IMR-90 (cell line): ENCODE data around the gene CCL11. TPM values are rescaled to one million over a fixed set of nuclear protein-coding genes. Genes with fewer than 3 reads are reported as not detected.

ENCODE experiments used
- ATAC-seq: fragments of 200-7000 bp; cut with Tn5 transposase; 2 replicates; pipeline ENCODE4 v1.9.1; 2020; ENCODE audit warnings: low read depth, mild to moderate bottlenecking, moderate library complexity
- BruUV-seq: library from RNA; stranded (reverse); fragments of 400-500 nt; replicated peaks from 2 replicates; lab custom pipeline; 2021; lab: Mats Ljungman, UMichigan
- CTCF ChIA-PET: fragments of 300-600 bp; formaldehyde crosslinking; extraction: SDS; loops from one replicate; lab custom pipeline; 2021; ENCODE audit warnings: antibody characterized with exemption; lab: Yijun Ruan, JAX
- POLR2A ChIA-PET: fragments of 300-600 bp; sonication (Branson Sonifier 250); formaldehyde crosslinking; loops from one replicate; lab custom pipeline; 2022; ENCODE audit warnings: antibody characterized with exemption; ENCODE audit not compliant: unreplicated experiment; lab: Charles Lee
- DNase-seq: peaks from one replicate; pipeline ENCODE4 v3.0.0; 2013
- H2AFZ ChIP-seq: replicated peaks from 2 replicates; pipeline ENCODE3; 2013; ENCODE audit warnings: low read length, mild to moderate bottlenecking; ENCODE audit not compliant: poor library complexity
- H2AK5ac ChIP-seq: 2 replicates; pipeline ENCODE4 v1.6.1; 2013; ENCODE audit warnings: low read depth, low read length, inconsistent platforms
- H2AK9ac ChIP-seq: replicated peaks from 2 replicates; pipeline ENCODE3; 2013; ENCODE audit warnings: mild to moderate bottlenecking, low read depth, low read length, moderate library complexity; ENCODE audit not compliant: poor library complexity
- H2BK120ac ChIP-seq: 2 replicates; pipeline ENCODE4 v1.6.1; 2013; ENCODE audit warnings: low read depth, low read length, inconsistent platforms
- H2BK15ac ChIP-seq: 3 replicates; pipeline ENCODE4 v1.6.1; 2013; ENCODE audit warnings: low read depth, low read length, inconsistent platforms
- H2BK20ac ChIP-seq: 2 replicates; pipeline ENCODE4 v1.6.1; 2013; ENCODE audit warnings: low read depth, mild to moderate bottlenecking, inconsistent platforms, low read length, moderate library complexity
- H2BK5ac ChIP-seq: 2 replicates; pipeline ENCODE4 v1.6.1; 2013; ENCODE audit warnings: mild to moderate bottlenecking, low read depth, low read length, inconsistent platforms; ENCODE audit not compliant: poor library complexity, severe bottlenecking
- H3K14ac ChIP-seq: replicated peaks from 2 replicates; pipeline ENCODE4 v1.6.1; 2013; ENCODE audit warnings: low read depth, low read length, inconsistent platforms
- H3K18ac ChIP-seq: 2 replicates; pipeline ENCODE4 v1.6.1; 2013; ENCODE audit warnings: low read depth, low read length, control low read depth
- H3K23ac ChIP-seq: 2 replicates; pipeline ENCODE4 v1.6.1; 2013; ENCODE audit warnings: low read depth, low read length, inconsistent platforms
- H3K27ac ChIP-seq: 2 replicates; pipeline ENCODE4 v1.5.1; 2013; ENCODE audit warnings: mild to moderate bottlenecking, control low read depth, low read length; ENCODE audit not compliant: insufficient read depth
- H3K27me3 ChIP-seq: 2 replicates; pipeline ENCODE4 v1.6.1; 2013; ENCODE audit warnings: low read length; ENCODE audit not compliant: control insufficient read depth, insufficient read depth
- H3K36me3 ChIP-seq: 2 replicates; pipeline ENCODE4 v1.6.1; 2013; ENCODE audit warnings: low read length, mixed read lengths; ENCODE audit not compliant: control insufficient read depth, insufficient read depth
- H3K4ac ChIP-seq: 2 replicates; pipeline ENCODE4 v1.6.1; 2013; ENCODE audit warnings: low read depth, low read length, inconsistent platforms
- H3K4me1 ChIP-seq: 2 replicates; pipeline ENCODE4 v1.6.1; 2013; ENCODE audit warnings: low read length, mixed read lengths; ENCODE audit not compliant: control insufficient read depth, insufficient read depth
- H3K4me2 ChIP-seq: 2 replicates; pipeline ENCODE4 v1.6.1; 2013; ENCODE audit warnings: low read depth, mild to moderate bottlenecking, control low read depth, low read length, moderate library complexity
- H3K4me3 ChIP-seq: 2 replicates; pipeline ENCODE4 v1.5.1; 2013; ENCODE audit warnings: low read depth, mild to moderate bottlenecking, control low read depth, low read length, moderate library complexity; ENCODE audit not compliant: insufficient read depth
- H3K56ac ChIP-seq: 2 replicates; pipeline ENCODE4 v1.6.1; 2013; ENCODE audit warnings: low read length, inconsistent platforms; ENCODE audit not compliant: insufficient read depth; ENCODE audit errors: extremely low read depth
- H3K79me1 ChIP-seq, 2 experiments: 2 replicates each; pipeline ENCODE4 v1.6.1; 2013; ENCODE audit warnings: low read length in 2 of 2, inconsistent platforms in 1 of 2, low read depth in 1 of 2
- H3K9ac ChIP-seq: 2 replicates; pipeline ENCODE4 v1.6.1; 2013; ENCODE audit warnings: low read depth, low read length, control low read depth
- H3K9me1 ChIP-seq: 2 replicates; pipeline ENCODE4 v1.6.1; 2013; ENCODE audit warnings: low read length, inconsistent platforms; ENCODE audit not compliant: insufficient read depth
- H3K9me3 ChIP-seq: 2 replicates; pipeline ENCODE4 v1.6.1; 2013; ENCODE audit warnings: low read length; ENCODE audit not compliant: control insufficient read depth, insufficient read depth
- H4K20me1 ChIP-seq: 2 replicates; pipeline ENCODE4 v1.6.1; 2013; ENCODE audit warnings: low read length, inconsistent platforms; ENCODE audit not compliant: insufficient read depth
- H4K5ac ChIP-seq: 2 replicates; pipeline ENCODE4 v1.6.1; 2013; ENCODE audit warnings: mild to moderate bottlenecking, low read depth, low read length, control low read depth
- H4K8ac ChIP-seq, 2 experiments: 2 replicates each; pipeline ENCODE4 v1.6.1; 2013; ENCODE audit warnings: low read depth in 2 of 2, low read length in 2 of 2, control low read depth in 1 of 2, inconsistent platforms in 1 of 2
- H4K91ac ChIP-seq: 2 replicates; pipeline ENCODE4 v1.6.1; 2013; ENCODE audit warnings: low read depth, low read length, inconsistent platforms; ENCODE audit not compliant: insufficient read depth
- BHLHE40 ChIP-seq: fragments of 150-350 bp; IDR thresholded peaks from 2 replicates; pipeline ENCODE4 v1.6.1; 2016; ENCODE audit warnings: mild to moderate bottlenecking, low read depth, low read length
- CEBPB ChIP-seq: IDR thresholded peaks from 2 replicates; pipeline ENCODE4 v1.6.1; 2012; ENCODE audit warnings: low read depth, low read length, improper control_type of control experiment
- RCOR1 ChIP-seq: IDR thresholded peaks from 2 replicates; pipeline ENCODE4 v1.6.1; 2012; ENCODE audit warnings: mild to moderate bottlenecking, low read length, improper control_type of control experiment; ENCODE audit not compliant: insufficient replicate concordance
- WGBS, 2 experiments: methylation state at CpG; one replicate each; pipeline versions ENCODE4 v1.1.5 to v1.1.7; 2013; ENCODE audit warnings: missing lambda C conversion rate in 2 of 2; ENCODE audit not compliant: insufficient read length in 1 of 2; ENCODE audit errors: extremely low coverage in 2 of 2; 5-methylcytosine and 5-hydroxymethylcytosine counted together
- dilution Hi-C: fragments of 300-500 bp; cut with HindIII; formaldehyde crosslinking; loops from one replicate; pipeline ENCODE4 v1.14.3; 2018; ENCODE audit warnings: low sequenced_read_pairs; ENCODE audit not compliant: unreplicated experiment
- in situ Hi-C: fragments of 300-500 bp; cut with MboI; formaldehyde crosslinking; loops from 3 replicates; pipeline ENCODE4 v1.14.3; 2019; ENCODE audit warnings: low sequenced_read_pairs, inconsistent platforms, mixed read lengths
- intact Hi-C: fragments of 100-400 bp; cut with micrococcal nuclease; formaldehyde crosslinking; loops from 2 replicates; pipeline ENCODE4 v1.10.0; 2022
- polyA plus RNA-seq, 3 experiments: library from polyadenylated mRNA; depleted of rRNA; stranded (reverse); fragments of >200 nt; gene quantifications; 2 replicates each; pipeline ENCODE4 v1.2.3, GENCODE V29; 2012; ENCODE audit warnings: low replicate concordance in 1 of 3
- total RNA-seq: library from RNA; depleted of rRNA; stranded (reverse); fragments of >200 nt; gene quantifications from 2 replicates; pipeline ENCODE4 v1.2.3, GENCODE V29; 2012
- TF ChIP-seq, protein P1 (sequence below): fragments of 150-350 bp; IDR thresholded peaks from 2 replicates; pipeline ENCODE4 v1.6.1; 2017; ENCODE audit warnings: mild to moderate bottlenecking, antibody characterized with exemption, low read length, low read depth

The CCL11 gene
- total and polyA plus RNA-seq, 2 of the 4 experiments (the other 2 are of a cell fraction) = not detected

DNA sequence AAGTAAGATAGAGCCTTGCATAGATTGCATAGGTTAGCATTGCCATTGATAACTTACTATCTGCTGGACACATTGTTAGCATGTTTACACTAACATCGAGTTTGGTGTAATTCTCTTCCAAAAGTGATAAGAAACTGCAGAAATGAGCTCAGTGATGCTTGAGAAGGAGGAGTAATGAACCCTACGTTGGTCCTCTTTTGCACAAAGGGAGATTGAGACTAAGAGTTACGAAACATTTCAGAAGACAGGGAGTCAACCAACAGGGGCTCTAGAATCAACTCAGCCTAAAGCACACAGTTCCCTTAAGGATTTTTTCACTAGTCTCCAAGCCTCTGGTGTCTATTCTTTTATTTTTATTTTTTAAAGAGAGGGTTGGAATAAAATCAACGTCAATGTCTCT is 8.7 kb upstream of the CCL11 start:
- Histone ChIP-seq H2BK15ac (no peak overlapping the region), H4K91ac (no peak overlapping the region), H3K27ac (no peak overlapping the region), H2AK9ac (no peak overlapping the region), H3K56ac (no peak overlapping the region), H3K9ac (no peak overlapping the region), H2AFZ (no peak overlapping the region), H3K18ac (peak overlapping the region; percentile 59), H4K20me1 (no peaks in the 10 kb centered on the region), H3K36me3 (no peaks in the 10 kb centered on the region), H3K14ac (no peak overlapping the region), H3K27me3 (peaks cover 7% of the 10 kb centered on the region), H2BK120ac (no peak overlapping the region), H3K4me1 (peaks cover 2% of the 10 kb centered on the region), H2BK5ac (no peak overlapping the region), H2AK5ac (no peak overlapping the region), H3K23ac (no peak overlapping the region), H3K9me1 (no peaks in the 10 kb centered on the region), H2BK20ac (no peak overlapping the region), H3K79me1 (no peaks in the 10 kb centered on the region), H3K4ac (no peak overlapping the region), H4K5ac (no peak overlapping the region), H3K4me2 (no peak overlapping the region), H4K8ac (no peak overlapping the region), H3K9me3 (no peaks in the 10 kb centered on the region), H3K4me3 (no peak overlapping the region)
- TF ChIP-seq BHLHE40 (no peak), CEBPB (0 out of 2 replicates have a peak, but pooled peaks have one; percentile 11), RCOR1 (no peak)
- TF ChIP-seq, protein P1, sequence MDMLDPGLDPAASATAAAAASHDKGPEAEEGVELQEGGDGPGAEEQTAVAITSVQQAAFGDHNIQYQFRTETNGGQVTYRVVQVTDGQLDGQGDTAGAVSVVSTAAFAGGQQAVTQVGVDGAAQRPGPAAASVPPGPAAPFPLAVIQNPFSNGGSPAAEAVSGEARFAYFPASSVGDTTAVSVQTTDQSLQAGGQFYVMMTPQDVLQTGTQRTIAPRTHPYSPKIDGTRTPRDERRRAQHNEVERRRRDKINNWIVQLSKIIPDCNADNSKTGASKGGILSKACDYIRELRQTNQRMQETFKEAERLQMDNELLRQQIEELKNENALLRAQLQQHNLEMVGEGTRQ = no peak
- no CpG with 5 or more reads among the region's 4 CpGs for WGBS, 2 experiments
- ATAC-seq = no peak
- in situ Hi-C loops = loop anchor here (10.0 kb wide), 2 partner anchors 58 to 72 kb away; no protein-coding TSS in a partner anchor
- BruUV-seq = no TSS peak
- dilution Hi-C loops = no loop called here
- DNase-seq = no peak
- intact Hi-C loops = no loop called here
- POLR2A ChIA-PET = no interaction called here
- CTCF ChIA-PET = interaction anchor here (1.4 to 1.9 kb wide), 2 partner anchors 23 to 76 kb away, joined by 4 to 8 read pairs; no protein-coding TSS in a partner anchor
